Measurements from ENCODE around the gene STARD3NL.

The STARD3NL gene

GRCh38 chr7:38182450-38182849 lies 4.4 kb downstream of the STARD3NL start:
- DNase-seq (ENCODE audit: low read depth): no peak
- no peak overlapping the region for H3K4me3 ChIP-seq (ENCODE audit: low read length)
- TF ChIP-seq CTCF (conservative IDR thresholded peaks at IDR 0.05; ENCODE audit: low read depth, low read length): no peak

- no peak for TF ChIP-seq CTCF (conservative IDR thresholded peaks at IDR 0.05; ENCODE audit: low read depth, low read length)
- no peak for DNase-seq (ENCODE audit: low read depth)
- H3K4me3 ChIP-seq (ENCODE audit: low read length): no peak overlapping the region
Observed at GRCh38 chr7:38185395-38186307, 7.6 kb downstream of the STARD3NL start.

- no peak overlapping the region for H3K4me3 ChIP-seq (ENCODE audit: low read length)
- DNase-seq (ENCODE audit: low read depth): peak; percentile 60
- no peak for TF ChIP-seq CTCF (conservative IDR thresholded peaks at IDR 0.05; ENCODE audit: low read depth, low read length)
Observed at GRCh38 chr7:38186593-38187314, 8.7 kb downstream of the STARD3NL start.

GRCh38 chr7:38187794-38188440 lies 9.9 kb downstream of the STARD3NL start:
- DNase-seq (ENCODE audit: low read depth): no peak
- no peak overlapping the region for H3K4me3 ChIP-seq (ENCODE audit: low read length)
- no peak for TF ChIP-seq CTCF (conservative IDR thresholded peaks at IDR 0.05; ENCODE audit: low read depth, low read length)

- no peak for DNase-seq (ENCODE audit: low read depth)
- H3K4me3 ChIP-seq (ENCODE audit: low read length): no peak overlapping the region
- TF ChIP-seq CTCF (conservative IDR thresholded peaks at IDR 0.05; ENCODE audit: low read depth, low read length): no peak
Observed at GRCh38 chr7:38189231-38189938, 11.3 kb downstream of the STARD3NL start.

- H3K4me3 ChIP-seq (ENCODE audit: low read length): no peak overlapping the region
- TF ChIP-seq CTCF (conservative IDR thresholded peaks at IDR 0.05; ENCODE audit: low read depth, low read length): no peak
- DNase-seq (ENCODE audit: low read depth): no peak
Observed at GRCh38 chr7:38190011-38190410, 12.0 kb downstream of the STARD3NL start.

Data from retinal pigment epithelial cell (primary cell).